Activated CD4-positive, alpha-beta memory T cell treated with anti-CD3 and anti-CD28 coated beads for 36 hours (primary cell): ENCODE measurements around the gene SRSF7. TPM values are rescaled to one million over a fixed set of nuclear protein-coding genes. Genes with fewer than 3 reads are reported as not detected.
"Not testable (repeated sequence)": the region's sequence is repeated elsewhere in the genome, so short reads cannot be mapped to it uniquely, and the experiment has no call there.

ENCODE experiments used
- CTCF ChIA-PET: fragments of 350-600 bp; sonication (Branson Sonifier 250); formaldehyde crosslinking; loops from one replicate; lab custom pipeline; 2021; ENCODE audit warnings: antibody characterized with exemption, inconsistent platforms; lab: Charles Lee
- POLR2A ChIA-PET: fragments of 350-600 bp; sonication (Branson Sonifier 250); formaldehyde crosslinking; loops from one replicate; lab custom pipeline; 2021; ENCODE audit warnings: antibody characterized with exemption; lab: Charles Lee
- DNase-seq: peaks from one replicate; pipeline ENCODE4 v3.0.0-alpha.2; 2020
- H3K27ac Mint-ChIP-seq: one replicate; pipeline ENCODE4 v1.8.0; 2021; ENCODE audit warnings: mixed read lengths
- H3K27me3 Mint-ChIP-seq: one replicate; pipeline ENCODE4 v1.8.0; 2021; ENCODE audit warnings: mixed read lengths
- H3K36me3 Mint-ChIP-seq: one replicate; pipeline ENCODE4 v1.8.0; 2021; ENCODE audit warnings: mixed read lengths
- H3K4me1 Mint-ChIP-seq: one replicate; pipeline ENCODE4 v1.8.0; 2021; ENCODE audit warnings: low read depth, mixed read lengths
- H3K4me3 Mint-ChIP-seq: one replicate; pipeline ENCODE4 v1.8.0; 2021; ENCODE audit warnings: mild to moderate bottlenecking, mixed read lengths
- H3K9me3 Mint-ChIP-seq: one replicate; pipeline ENCODE4 v1.8.0; 2021; ENCODE audit warnings: mixed read lengths
- intact Hi-C: fragments of 100-400 bp; cut with micrococcal nuclease; formaldehyde crosslinking; loops from one replicate; pipeline ENCODE4 v1.15.1; 2023
- total RNA-seq, 2 experiments: library from RNA; stranded (reverse); gene quantifications; one replicate each; pipeline ENCODE4 v1.2.3, GENCODE V29; 2021

Gene SRSF7
- total RNA-seq, 2 experiments from 2014 or later: 276 to 279 TPM

DNA sequence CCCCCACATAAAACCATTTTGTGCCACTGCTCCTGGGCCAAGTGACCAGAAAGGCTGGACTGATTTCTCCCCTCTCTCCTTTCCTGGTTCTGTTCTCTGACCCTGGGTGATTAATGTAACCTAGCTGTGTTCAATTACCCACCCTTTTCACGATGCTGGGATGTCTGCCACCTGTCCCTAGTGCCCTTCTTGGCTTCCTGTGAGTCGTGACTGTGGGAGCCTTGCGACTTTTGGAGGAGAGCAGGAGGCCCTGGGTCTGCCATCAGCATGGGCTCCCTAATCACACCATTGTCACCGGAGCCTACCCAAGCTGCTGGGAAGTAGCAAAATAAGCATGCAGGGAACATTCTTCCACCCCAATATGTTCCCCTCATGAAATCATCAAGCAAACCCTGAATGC is 38.3 kb downstream of the SRSF7 start:
- H3K27ac Mint-ChIP-seq: peak overlapping the region; percentile 89
- ChIA-PET CTCF (no interaction called here), POLR2A (interaction anchor here (0.5 to 1.5 kb wide), 2 partner anchors 10 to 107 kb away, joined by 3 to 5 read pairs; no protein-coding TSS in a partner anchor)
- H3K27me3 Mint-ChIP-seq: no peaks in the 10 kb centered on the region
- peaks cover 3% of the 10 kb centered on the region for H3K9me3 Mint-ChIP-seq
- DNase-seq: no peak
- H3K4me1 Mint-ChIP-seq: peaks cover 71% of the 10 kb centered on the region
- peaks cover 48% of the 10 kb centered on the region for H3K36me3 Mint-ChIP-seq
- intact Hi-C loops: no loop called here
- H3K4me3 Mint-ChIP-seq: no peak overlapping the region

DNA sequence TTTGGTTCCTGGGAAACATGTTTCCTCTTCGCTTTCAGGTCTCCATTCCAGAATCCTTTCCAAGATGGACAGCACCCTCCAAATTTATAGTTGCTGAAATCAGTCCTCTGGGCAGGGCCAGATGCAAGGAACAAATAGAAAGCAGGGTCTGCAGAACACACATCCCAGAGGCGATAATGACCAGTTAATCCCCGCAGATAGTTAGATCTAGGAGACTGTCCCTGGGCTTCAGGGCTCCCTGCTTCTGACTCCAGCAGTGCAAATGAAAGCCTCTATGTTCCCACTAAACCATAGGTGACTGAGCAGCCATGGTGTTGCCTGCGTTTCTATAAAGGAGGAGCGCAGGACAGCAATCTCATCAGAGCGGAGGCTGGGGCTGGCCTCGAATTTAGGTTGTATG is 38.7 kb downstream of the SRSF7 start:
- Mint-ChIP-seq H3K27ac (peak overlapping the region; percentile 89), H3K4me1 (peaks cover 73% of the 10 kb centered on the region), H3K27me3 (no peaks in the 10 kb centered on the region), H3K4me3 (no peak overlapping the region), H3K36me3 (peaks cover 46% of the 10 kb centered on the region), H3K9me3 (peaks cover 3% of the 10 kb centered on the region)
- POLR2A ChIA-PET: no interaction called here
- DNase-seq: no peak
- CTCF ChIA-PET: no interaction called here
- intact Hi-C loops: no loop called here

DNA sequence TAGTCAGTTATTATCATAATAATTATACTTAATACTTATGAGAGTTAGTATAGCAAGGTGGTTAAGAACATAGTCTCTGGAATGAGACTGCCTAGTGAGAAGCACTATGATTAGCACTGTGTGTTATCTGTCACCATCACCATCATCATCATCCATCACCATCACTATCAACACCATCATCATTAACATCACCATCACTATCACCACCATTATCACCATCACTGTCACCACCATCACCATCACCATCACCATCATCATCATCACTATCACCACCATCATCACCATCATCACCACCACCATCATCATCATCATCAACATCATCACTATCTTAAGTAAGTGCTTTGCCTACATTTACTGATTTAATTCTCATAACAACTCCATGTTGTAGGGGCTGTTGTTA is 39.6 kb downstream of the SRSF7 start:
- POLR2A ChIA-PET: no interaction called here
- Mint-ChIP-seq H3K36me3 (peaks cover 51% of the 10 kb centered on the region), H3K9me3 (peaks cover 3% of the 10 kb centered on the region), H3K4me1 (peaks cover 82% of the 10 kb centered on the region), H3K27ac (peak overlapping the region; percentile 10), H3K4me3 (no peak overlapping the region), H3K27me3 (no peaks in the 10 kb centered on the region)
- intact Hi-C loops: no loop called here
- no peak for DNase-seq
- CTCF ChIA-PET: no interaction called here

GRCh38 chr2:38709567-38710194 is 41.5 kb downstream of the SRSF7 start:
- Mint-ChIP-seq H3K27me3 (no peaks in the 10 kb centered on the region), H3K27ac (peak overlapping the region; percentile 90), H3K4me3 (peak overlapping the region; percentile 52), H3K36me3 (peaks cover 49% of the 10 kb centered on the region), H3K4me1 (peaks cover 74% of the 10 kb centered on the region), H3K9me3 (peaks cover 3% of the 10 kb centered on the region)
- intact Hi-C loops: loop anchor here (1.0 to 2.0 kb wide), 5 partner anchors 12 to 56 kb away; no protein-coding TSS in a partner anchor
- DNase-seq: peak; percentile 72
- ChIA-PET POLR2A (interaction anchor here (0.7 to 1.6 kb wide), 7 partner anchors 12 to 111 kb away, joined by 3 to 11 read pairs (median 3); partner anchors contain the start of gene GALM), CTCF (interaction anchor here (0.6 to 2.2 kb wide), 6 partner anchors 17 to 132 kb away, joined by 3 to 7 read pairs (median 4); no protein-coding TSS in a partner anchor)

- intact Hi-C loops: loop anchor here (1.0 to 2.0 kb wide), 5 partner anchors 12 to 56 kb away; no protein-coding TSS in a partner anchor
- Mint-ChIP-seq H3K4me1 (peaks cover 71% of the 10 kb centered on the region), H3K27ac (peak overlapping the region; percentile 90)
Observed at GRCh38 chr2:38708900-38709566, 42.1 kb downstream of the SRSF7 start.

DNA sequence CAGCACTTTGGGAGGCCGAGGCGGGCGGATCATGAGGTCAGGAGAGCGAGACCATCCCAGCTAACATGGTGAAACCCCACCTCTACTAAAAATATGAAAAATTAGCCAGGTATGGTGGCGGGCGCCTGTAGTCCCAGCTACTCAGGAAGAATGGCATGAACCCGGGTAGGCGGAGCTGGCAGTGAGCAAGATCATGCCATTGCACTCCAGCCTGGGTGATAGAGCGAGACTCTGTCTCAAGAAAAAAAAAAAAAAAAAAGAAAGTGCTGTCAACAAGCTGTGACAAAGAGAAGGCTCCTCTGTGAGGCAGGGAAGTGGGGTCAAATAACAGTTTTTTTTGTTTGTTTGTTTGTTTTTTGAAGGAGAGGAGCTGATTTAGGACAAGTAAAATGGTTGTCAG is 42.7 kb downstream of the SRSF7 start:
- peaks cover 44% of the 10 kb centered on the region for H3K36me3 Mint-ChIP-seq
- CTCF ChIA-PET: interaction anchor here (1.6 to 2.2 kb wide), 3 partner anchors 25 to 127 kb away, joined by 7 read pairs; no protein-coding TSS in a partner anchor
- H3K4me1 Mint-ChIP-seq: peaks cover 68% of the 10 kb centered on the region
- POLR2A ChIA-PET: interaction anchor here (0.7 to 1.5 kb wide), 4 partner anchors 10 to 110 kb away, joined by 3 to 11 read pairs (median 4); partner anchors contain the start of gene HNRNPLL
- peak; percentile 54 for DNase-seq
- peak overlapping the region; percentile 90 for H3K27ac Mint-ChIP-seq
- intact Hi-C loops: loop anchor here (2.0 kb wide), 1 partner anchor 18 kb away; no protein-coding TSS in a partner anchor
- peak overlapping the region; percentile 52 for H3K4me3 Mint-ChIP-seq
- not testable (repeated sequence) for H3K27me3 Mint-ChIP-seq, H3K9me3 Mint-ChIP-seq

More at GRCh38 chr2:38708900-38709566, 42.1 kb downstream of the SRSF7 start:
- no peak for DNase-seq
- Mint-ChIP-seq H3K4me3 (peak overlapping the region; percentile 52), H3K9me3 (peaks cover 3% of the 10 kb centered on the region), H3K27me3 (no peaks in the 10 kb centered on the region), H3K36me3 (peaks cover 46% of the 10 kb centered on the region)
- ChIA-PET CTCF (interaction anchor here (1.0 to 2.2 kb wide), 6 partner anchors 17 to 132 kb away, joined by 3 to 7 read pairs (median 6); no protein-coding TSS in a partner anchor), POLR2A (interaction anchor here (0.7 to 1.6 kb wide), 7 partner anchors 9 to 111 kb away, joined by 3 to 11 read pairs (median 3); partner anchors contain the start of genes GALM and HNRNPLL)

GRCh38 chr2:38706846-38707345 is 44.3 kb downstream of the SRSF7 start:
- ChIA-PET POLR2A (interaction anchor here (0.6 to 1.4 kb wide), 2 partner anchors 39 to 41 kb away, joined by 3 to 4 read pairs; partner anchors contain the start of gene GALM), CTCF (interaction anchor here (0.9 to 1.0 kb wide), 2 partner anchors 25 to 103 kb away, joined by 3 to 4 read pairs; no protein-coding TSS in a partner anchor)
- Mint-ChIP-seq H3K9me3 (peaks cover 3% of the 10 kb centered on the region), H3K27me3 (no peaks in the 10 kb centered on the region), H3K4me1 (peaks cover 64% of the 10 kb centered on the region), H3K36me3 (peaks cover 39% of the 10 kb centered on the region), H3K4me3 (no peak overlapping the region), H3K27ac (peak overlapping the region; percentile 74)
- DNase-seq: no peak
- intact Hi-C loops: no loop called here

DNA sequence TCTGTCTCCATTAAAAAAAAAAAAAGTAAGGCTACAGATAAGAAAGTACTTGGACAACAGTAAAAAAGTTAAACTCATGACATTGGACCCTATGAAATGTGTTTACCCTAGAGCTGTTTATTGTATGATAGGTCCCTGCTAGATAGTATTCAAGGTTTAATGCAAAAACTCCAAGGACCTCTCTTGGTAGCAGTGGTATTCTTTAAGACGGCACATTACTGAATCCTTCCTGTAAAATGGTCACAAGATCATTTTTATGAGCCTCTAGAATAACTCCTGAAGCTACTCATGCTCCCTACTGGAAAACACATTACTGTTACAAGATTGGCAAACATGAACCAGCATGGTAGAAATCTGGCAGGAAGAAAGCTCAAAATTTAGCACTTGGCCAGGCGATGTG is 46.5 kb downstream of the SRSF7 start:
- POLR2A ChIA-PET: interaction anchor here (0.6 to 1.7 kb wide), 5 partner anchors 9 to 103 kb away, joined by 3 to 4 read pairs (median 3); partner anchors contain the start of gene SRSF7
- Mint-ChIP-seq H3K36me3 (peaks cover 38% of the 10 kb centered on the region), H3K4me1 (peaks cover 73% of the 10 kb centered on the region), H3K9me3 (no peaks in the 10 kb centered on the region), H3K4me3 (no peak overlapping the region), H3K27me3 (no peaks in the 10 kb centered on the region), H3K27ac (peak overlapping the region; percentile 14)
- CTCF ChIA-PET: interaction anchor here (0.6 to 2.1 kb wide), 2 partner anchors 21 to 123 kb away, joined by 5 to 8 read pairs; no protein-coding TSS in a partner anchor
- intact Hi-C loops: no loop called here
- no peak for DNase-seq

DNA sequence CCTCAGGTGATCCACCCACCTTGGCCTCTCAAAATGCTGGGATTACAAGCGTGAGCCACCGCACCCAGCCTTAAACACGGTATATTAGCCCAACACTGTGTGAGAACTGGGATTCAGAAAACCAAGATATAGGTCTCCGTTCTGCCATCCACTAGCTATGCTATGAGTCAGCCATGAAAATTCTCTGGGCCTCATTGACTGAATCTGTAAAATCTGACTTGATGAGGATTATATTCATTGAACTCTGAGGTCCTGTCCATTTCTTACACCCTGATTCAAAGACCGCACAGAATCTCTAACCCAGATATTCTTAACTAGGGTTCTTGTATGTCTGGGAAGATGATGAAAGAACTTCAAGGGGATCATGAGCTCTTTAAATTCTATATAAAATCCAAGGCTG is 47.8 kb downstream of the SRSF7 start:
- ChIA-PET POLR2A (interaction anchor here (0.9 to 1.6 kb wide), 5 partner anchors 8 to 48 kb away, joined by 3 to 4 read pairs (median 3); partner anchors contain the start of gene SRSF7), CTCF (interaction anchor here (0.8 to 1.3 kb wide), 3 partner anchors 21 to 122 kb away, joined by 3 to 7 read pairs (median 3); no protein-coding TSS in a partner anchor)
- H3K9me3 Mint-ChIP-seq, H3K27me3 Mint-ChIP-seq, intact Hi-C loops, DNase-seq, H3K4me3 Mint-ChIP-seq: not testable (repeated sequence)
- H3K4me1 Mint-ChIP-seq: peaks cover 66% of the 10 kb centered on the region
- H3K36me3 Mint-ChIP-seq: peaks cover 41% of the 10 kb centered on the region
- peak overlapping the region; percentile 34 for H3K27ac Mint-ChIP-seq

DNA sequence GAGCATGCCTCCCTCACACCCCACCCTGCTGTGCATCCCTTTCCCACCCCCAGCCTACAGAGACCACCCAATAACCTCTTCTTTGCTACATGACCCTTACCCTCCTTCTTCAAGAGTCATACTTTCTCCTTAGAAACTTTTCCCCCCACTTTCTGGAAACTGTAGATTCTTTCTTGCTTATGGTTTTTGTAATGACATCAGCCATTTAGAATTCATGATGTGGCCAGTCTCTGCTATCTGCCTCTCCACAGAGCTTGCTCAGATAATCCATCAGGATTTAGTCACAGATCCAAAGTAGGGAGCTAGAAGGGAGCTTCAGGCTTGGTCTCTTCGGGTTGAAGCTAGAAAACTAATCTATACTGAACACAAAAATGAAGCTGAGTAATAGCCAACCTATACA is 48.7 kb downstream of the SRSF7 start:
- DNase-seq: no peak
- intact Hi-C loops: loop anchor here (1.0 kb wide), 1 partner anchor 20 kb away; no protein-coding TSS in a partner anchor
- Mint-ChIP-seq H3K36me3 (peaks cover 44% of the 10 kb centered on the region), H3K4me1 (peaks cover 71% of the 10 kb centered on the region), H3K9me3 (no peaks in the 10 kb centered on the region), H3K27ac (peak overlapping the region; percentile 97), H3K4me3 (peak overlapping the region; percentile 34), H3K27me3 (no peaks in the 10 kb centered on the region)
- POLR2A ChIA-PET: interaction anchor here (0.9 to 1.6 kb wide), 4 partner anchors 11 to 49 kb away, joined by 3 to 4 read pairs (median 3); partner anchors contain the start of gene SRSF7
- CTCF ChIA-PET: interaction anchor here (1.2 to 2.5 kb wide), 3 partner anchors 20 to 121 kb away, joined by 3 to 7 read pairs (median 6); no protein-coding TSS in a partner anchor

GRCh38 chr2:38701542-38701941 is 49.6 kb downstream of the SRSF7 start:
- Mint-ChIP-seq H3K27ac (peak overlapping the region; percentile 97), H3K36me3 (peaks cover 40% of the 10 kb centered on the region), H3K9me3 (no peaks in the 10 kb centered on the region), H3K4me3 (peak overlapping the region; percentile 48), H3K27me3 (no peaks in the 10 kb centered on the region), H3K4me1 (peaks cover 71% of the 10 kb centered on the region)
- intact Hi-C loops: loop anchor here (2.0 kb wide), 1 partner anchor 19 kb away; no protein-coding TSS in a partner anchor
- ChIA-PET CTCF (interaction anchor here (0.9 to 2.5 kb wide), 3 partner anchors 19 to 120 kb away, joined by 3 to 8 read pairs (median 6); no protein-coding TSS in a partner anchor), POLR2A (interaction anchor here (1.1 to 2.0 kb wide), 6 partner anchors 11 to 100 kb away, joined by 3 to 9 read pairs (median 4); partner anchors contain the start of gene SRSF7)
- DNase-seq: no peak
